Kidney (tissue), 14 donors: ENCODE measurements around the gene PANX3. TPM values are rescaled to one million over a fixed set of nuclear protein-coding genes. Genes with fewer than 3 reads are reported as not detected.

Experiments used
- DNase-seq, 5 donors: peaks; one replicate each; pipeline ENCODE4 v3.0.0-alpha.2; 2013 to 2020
- FAIRE-seq: peaks from 2 replicates; lab custom pipeline; 2012; peaks lifted over from hg19 to GRCh38; lab: Jason Lieb, UNC
- H3K27ac ChIP-seq, 2 donors: one replicate each; pipeline ENCODE4 v1.7.0; 2013; ENCODE audit warnings: low read depth in 2 of 2, low read length in 2 of 2, inconsistent platforms in 1 of 2
- H3K27me3 ChIP-seq: one replicate; pipeline ENCODE4 v1.7.1; 2013; ENCODE audit warnings: low read length, inconsistent platforms; ENCODE audit not compliant: control insufficient read depth, insufficient read depth
- H3K36me3 ChIP-seq, 3 donors: one replicate each; pipeline versions ENCODE4 v1.7.0 to v1.7.1; 2013; ENCODE audit warnings: low read length in 3 of 3, control low read depth in 1 of 3, inconsistent platforms in 1 of 3; ENCODE audit not compliant: insufficient read depth in 3 of 3, control insufficient read depth in 2 of 3
- H3K4me1 ChIP-seq, 3 donors: one replicate each; pipeline versions ENCODE4 v1.7.0 to v1.7.1; 2013; ENCODE audit warnings: low read length in 3 of 3, inconsistent platforms in 1 of 3, low read depth in 1 of 3; ENCODE audit not compliant: control insufficient read depth in 2 of 3, insufficient read depth in 2 of 3
- H3K4me3 ChIP-seq, 3 donors: one replicate each; pipeline versions ENCODE4 v1.7.0 to v1.8.1; 2013; ENCODE audit warnings: low read length in 3 of 3, control low read depth in 1 of 3, inconsistent platforms in 1 of 3
- H3K9ac ChIP-seq, 3 donors: one replicate each; pipeline versions ENCODE4 v1.7.0 to v1.7.1; 2013; ENCODE audit warnings: low read length in 3 of 3, control low read depth in 1 of 3, inconsistent platforms in 1 of 3
- H3K9me3 ChIP-seq, 3 donors: one replicate each; pipeline versions ENCODE4 v1.7.0 to v1.7.1; 2013; ENCODE audit warnings: low read length in 3 of 3, control low read depth in 1 of 3, inconsistent platforms in 1 of 3; ENCODE audit not compliant: control insufficient read depth in 2 of 3, insufficient read depth in 1 of 3
- intact Hi-C: fragments of 100-400 bp; cut with DNase I; formaldehyde crosslinking; loops from one replicate; pipeline ENCODE4 v1.11.1; 2022
- polyA plus RNA-seq: library from polyadenylated mRNA; stranded (reverse); fragments of 350-450 nt; fragmentation: Illumina TruSeq; extraction: RNeasy Lipid Tissue Mini Kit (QIAGEN cat#74804); gene quantifications from one replicate; pipeline ENCODE4 v1.2.3, GENCODE V29; 2014; ENCODE audit warnings: low read depth, low replicate concordance; ENCODE audit not compliant: insufficient read depth
- total RNA-seq: library from RNA; stranded (reverse); fragmentation: NEBNext Ultra II Directional; extraction: Animal tissue kit (Norgen Biotek cat#: 25700); gene quantifications from one replicate; pipeline ENCODE4 v1.2.1, GENCODE V29; 2021
- TF ChIP-seq, protein P1 (sequence below): IDR thresholded peaks from 3 replicates; pipeline ENCODE4 v1.5.1; 2012; ENCODE audit warnings: mild to moderate bottlenecking, moderate library complexity, borderline replicate concordance; ENCODE audit not compliant: insufficient read depth; ENCODE audit errors: extremely low read depth
- donor health status: control.
- donor health status: control.
- donor health status: control.
- donor health status: control.
- donor health status: control.
- donor health status: DM: yes; HTN: yes; CAD: no.
- donor health status: Normal renal cell carcinoma (clear cell type).

Gene PANX3
- total and polyA plus RNA-seq, 2 donors from 2014 or later: not detected

DNA sequence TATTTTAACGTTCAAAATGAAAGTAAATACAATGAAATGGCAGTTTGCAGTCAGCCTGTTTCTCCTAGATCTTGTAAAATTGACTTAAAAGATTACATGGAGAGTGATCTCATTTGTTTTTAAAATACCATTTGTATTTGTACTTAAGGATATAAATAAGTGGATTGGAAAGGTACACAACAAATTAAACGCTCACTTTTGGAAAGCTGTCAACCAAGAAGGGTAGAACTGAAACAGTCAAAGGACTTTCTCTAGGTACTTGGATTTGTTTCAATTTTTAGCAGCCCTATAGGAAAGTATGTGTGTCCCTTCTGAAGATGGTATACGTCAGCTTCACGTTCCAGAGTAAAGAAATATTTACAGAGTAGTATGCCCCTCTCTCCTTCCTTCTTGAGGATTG is 18.7 kb downstream of the PANX3 start:
- FAIRE-seq (no peak), DNase-seq (no peak)
- TF ChIP-seq, protein P1, sequence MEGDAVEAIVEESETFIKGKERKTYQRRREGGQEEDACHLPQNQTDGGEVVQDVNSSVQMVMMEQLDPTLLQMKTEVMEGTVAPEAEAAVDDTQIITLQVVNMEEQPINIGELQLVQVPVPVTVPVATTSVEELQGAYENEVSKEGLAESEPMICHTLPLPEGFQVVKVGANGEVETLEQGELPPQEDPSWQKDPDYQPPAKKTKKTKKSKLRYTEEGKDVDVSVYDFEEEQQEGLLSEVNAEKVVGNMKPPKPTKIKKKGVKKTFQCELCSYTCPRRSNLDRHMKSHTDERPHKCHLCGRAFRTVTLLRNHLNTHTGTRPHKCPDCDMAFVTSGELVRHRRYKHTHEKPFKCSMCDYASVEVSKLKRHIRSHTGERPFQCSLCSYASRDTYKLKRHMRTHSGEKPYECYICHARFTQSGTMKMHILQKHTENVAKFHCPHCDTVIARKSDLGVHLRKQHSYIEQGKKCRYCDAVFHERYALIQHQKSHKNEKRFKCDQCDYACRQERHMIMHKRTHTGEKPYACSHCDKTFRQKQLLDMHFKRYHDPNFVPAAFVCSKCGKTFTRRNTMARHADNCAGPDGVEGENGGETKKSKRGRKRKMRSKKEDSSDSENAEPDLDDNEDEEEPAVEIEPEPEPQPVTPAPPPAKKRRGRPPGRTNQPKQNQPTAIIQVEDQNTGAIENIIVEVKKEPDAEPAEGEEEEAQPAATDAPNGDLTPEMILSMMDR: no peak
- intact Hi-C loops: no loop called here
- Histone ChIP-seq H3K36me3 (peaks cover 10 to 62% (median 42%) of the 10 kb centered on the region in 3 donors), H3K4me3 (no peak overlapping the region), H3K9me3 (no peaks in the 10 kb centered on the region), H3K27me3 (no peaks in the 10 kb centered on the region), H3K27ac (no peak overlapping the region), H3K4me1 (no peaks in the 10 kb centered on the region), H3K9ac (no peak overlapping the region)

GRCh38 chr11:124633355-124633754 is 22.1 kb downstream of the PANX3 start:
- H3K27ac ChIP-seq: no peak overlapping the region
- no peak overlapping the region for H3K4me3 ChIP-seq
- TF ChIP-seq, protein P1: no peak
- H3K4me1 ChIP-seq: peaks cover 0 to 5% (median 0%) of the 10 kb centered on the region in 3 donors
- intact Hi-C loops: no loop called here
- no peak overlapping the region for H3K9ac ChIP-seq
- H3K36me3 ChIP-seq: peaks cover 5 to 50% (median 42%) of the 10 kb centered on the region in 3 donors
- FAIRE-seq: no peak
- no peaks in the 10 kb centered on the region for H3K27me3 ChIP-seq
- H3K9me3 ChIP-seq: no peaks in the 10 kb centered on the region
- DNase-seq: no peak

DNA sequence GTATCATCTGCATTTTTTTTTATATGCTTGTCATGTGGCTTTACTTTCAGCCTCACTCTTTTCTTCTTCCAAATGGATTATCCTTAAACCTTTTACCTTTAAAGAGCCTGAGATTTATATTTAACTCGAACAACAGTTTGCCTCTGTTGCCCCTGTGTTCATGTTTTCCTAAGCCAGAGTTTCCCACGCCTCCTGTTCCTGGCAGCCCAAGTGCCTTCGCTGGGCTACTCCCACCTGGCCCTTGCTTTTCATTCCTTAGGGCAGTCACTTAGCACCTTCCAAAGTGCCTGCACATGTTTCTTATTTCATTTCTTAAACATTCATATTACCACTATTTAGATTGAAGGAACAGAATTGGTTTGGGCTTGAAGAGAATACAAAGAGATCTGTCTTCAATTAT is 24.7 kb downstream of the PANX3 start:
- H3K4me3 ChIP-seq: no peak overlapping the region
- no peak overlapping the region for H3K27ac ChIP-seq
- no peaks in the 10 kb centered on the region for H3K27me3 ChIP-seq
- H3K4me1 ChIP-seq: peaks cover 0 to 5% (median 0%) of the 10 kb centered on the region in 3 donors
- H3K9me3 ChIP-seq: no peaks in the 10 kb centered on the region
- DNase-seq (peak in 2 of 5 donors; percentile 30 to 68), FAIRE-seq (peak; percentile 62)
- H3K9ac ChIP-seq: no peak overlapping the region
- peaks cover 5 to 41% (median 35%) of the 10 kb centered on the region in 3 donors for H3K36me3 ChIP-seq
- intact Hi-C loops: no loop called here
- TF ChIP-seq, protein P1: no peak

- intact Hi-C loops: no loop called here
- Histone ChIP-seq H3K4me3 (no peak overlapping the region), H3K4me1 (peaks cover 0 to 5% (median 0%) of the 10 kb centered on the region in 3 donors), H3K36me3 (peaks cover 0 to 22% (median 9%) of the 10 kb centered on the region in 3 donors), H3K27ac (no peak overlapping the region), H3K27me3 (no peaks in the 10 kb centered on the region), H3K9me3 (no peaks in the 10 kb centered on the region), H3K9ac (no peak overlapping the region)
- TF ChIP-seq, protein P1: no peak
- FAIRE-seq: no peak
- DNase-seq: no peak
Observed at GRCh38 chr11:124638500-124638899, 27.3 kb downstream of the PANX3 start.
